Measurements from ENCODE around the gene IGSF21.

IGSF21 gene

DNA sequence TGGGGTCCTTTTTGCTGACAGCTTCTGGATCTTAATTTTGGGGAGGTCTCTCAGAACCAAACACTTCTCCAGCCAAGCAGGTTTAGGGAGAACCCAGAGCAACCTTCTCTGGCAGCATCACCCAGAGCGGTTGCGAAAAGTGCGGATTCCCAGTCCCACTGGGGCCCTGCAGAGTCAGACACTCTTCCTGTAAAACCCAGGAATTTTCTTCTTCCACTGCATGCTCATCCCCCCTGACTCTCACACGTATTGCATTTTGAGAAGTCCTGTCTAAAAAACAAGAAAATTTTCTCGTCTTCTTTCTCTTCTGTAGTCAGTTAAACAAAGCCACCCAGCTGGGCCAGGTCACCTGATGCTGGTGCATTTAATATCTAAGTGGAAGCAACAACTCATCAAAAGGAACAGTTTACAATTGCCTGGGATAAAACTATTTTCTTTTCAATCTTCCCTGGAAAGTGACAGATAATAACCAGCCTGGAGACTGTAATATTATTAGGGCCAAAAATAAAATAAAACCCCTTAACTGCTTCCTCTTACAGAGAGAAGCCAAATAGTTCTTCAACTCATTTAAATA lies 156.0 kb downstream of the IGSF21 start:
- no peaks in the 10 kb centered on the region for H3K27me3 ChIP-seq (ENCODE audit: control insufficient read depth, insufficient read depth, low read length)

DNA sequence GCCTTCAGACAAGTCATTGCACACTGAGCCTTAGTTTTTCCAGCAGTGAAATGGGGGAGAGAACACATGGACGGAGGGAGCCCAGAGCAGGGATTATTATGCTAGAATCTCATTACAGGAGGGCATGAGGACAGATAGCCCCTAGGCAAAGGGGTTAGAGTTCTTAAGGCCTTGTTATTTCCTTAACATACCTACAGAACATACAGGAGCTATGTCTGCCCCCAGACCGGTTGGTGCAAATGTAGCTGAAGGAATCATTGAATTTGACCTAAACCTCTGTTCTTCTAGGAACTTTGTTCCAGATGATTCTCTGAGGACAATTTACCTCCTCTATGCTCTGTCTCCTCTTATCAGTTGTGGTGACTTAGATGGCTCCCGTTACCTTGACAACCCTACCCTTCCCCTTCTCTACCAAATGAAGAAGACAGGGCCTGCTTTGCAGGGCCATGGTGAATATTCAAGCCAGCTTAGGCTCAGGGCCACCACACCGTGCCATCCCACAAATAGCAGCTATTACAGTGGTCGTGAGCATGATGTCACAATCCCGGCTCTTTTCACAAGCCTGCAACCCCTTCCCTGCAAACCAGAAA lies 156.9 kb downstream of the IGSF21 start:
- Histone ChIP-seq H3K9ac (ENCODE audit: low read depth, low read length) (no peak overlapping the region), H3K9me3 (replicated peaks; ENCODE audit: low read length) (peaks cover 10% of the 10 kb centered on the region), H3K27me3 (ENCODE audit: control insufficient read depth, insufficient read depth, low read length) (no peaks in the 10 kb centered on the region)

More for the DNA sequence above, 156.0 kb downstream of the IGSF21 start:
- Histone ChIP-seq H3K4me1 (ENCODE audit: control insufficient read depth, insufficient read depth, low read length) (no peaks in the 10 kb centered on the region), H3K36me3 (ENCODE audit: insufficient read depth, low read length) (no peaks in the 10 kb centered on the region), H3K9me3 (replicated peaks; ENCODE audit: low read length) (peaks cover 11% of the 10 kb centered on the region), H3K4me2 (ENCODE audit: low read length) (no peak overlapping the region), H3K4me3 (ENCODE audit: low read length) (no peak overlapping the region), H3K9ac (ENCODE audit: low read depth, low read length) (no peak overlapping the region)

DNA sequence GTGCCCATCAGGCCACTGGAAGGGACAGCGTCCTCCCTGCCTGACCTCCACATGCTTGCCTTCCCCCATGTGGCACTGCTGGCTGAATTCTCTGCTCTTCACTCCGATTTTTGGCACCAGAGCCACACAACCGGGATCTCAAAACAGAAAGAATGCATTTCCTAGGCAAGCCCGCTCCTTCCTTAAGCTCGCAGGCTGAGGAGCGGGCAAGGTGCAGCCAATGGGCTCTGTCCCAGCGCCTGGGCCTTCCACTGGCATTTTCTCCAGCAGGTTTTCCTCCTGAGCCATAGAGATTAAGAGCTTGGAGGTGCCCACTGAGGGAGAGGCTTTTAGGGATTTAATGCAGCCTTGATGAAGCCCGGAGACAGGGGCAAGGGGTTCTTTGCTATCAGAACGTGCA lies 158.0 kb downstream of the IGSF21 start:
- Histone ChIP-seq H3K9me3 (replicated peaks; ENCODE audit: low read length) (peaks cover 4% of the 10 kb centered on the region), H3K9ac (ENCODE audit: low read depth, low read length) (no peak overlapping the region), H3K4me2 (ENCODE audit: low read length) (no peak overlapping the region), H3K4me3 (ENCODE audit: low read length) (no peak overlapping the region), H3K27me3 (ENCODE audit: control insufficient read depth, insufficient read depth, low read length) (no peaks in the 10 kb centered on the region), H3K36me3 (ENCODE audit: insufficient read depth, low read length) (no peaks in the 10 kb centered on the region), H3K4me1 (ENCODE audit: control insufficient read depth, insufficient read depth, low read length) (no peaks in the 10 kb centered on the region)

More for the DNA sequence above, 156.9 kb downstream of the IGSF21 start:
- no peaks in the 10 kb centered on the region for H3K4me1 ChIP-seq (ENCODE audit: control insufficient read depth, insufficient read depth, low read length)
- H3K4me3 ChIP-seq (ENCODE audit: low read length): no peak overlapping the region
- H3K36me3 ChIP-seq (ENCODE audit: insufficient read depth, low read length): no peaks in the 10 kb centered on the region
- no peak overlapping the region for H3K4me2 ChIP-seq (ENCODE audit: low read length)

DNA sequence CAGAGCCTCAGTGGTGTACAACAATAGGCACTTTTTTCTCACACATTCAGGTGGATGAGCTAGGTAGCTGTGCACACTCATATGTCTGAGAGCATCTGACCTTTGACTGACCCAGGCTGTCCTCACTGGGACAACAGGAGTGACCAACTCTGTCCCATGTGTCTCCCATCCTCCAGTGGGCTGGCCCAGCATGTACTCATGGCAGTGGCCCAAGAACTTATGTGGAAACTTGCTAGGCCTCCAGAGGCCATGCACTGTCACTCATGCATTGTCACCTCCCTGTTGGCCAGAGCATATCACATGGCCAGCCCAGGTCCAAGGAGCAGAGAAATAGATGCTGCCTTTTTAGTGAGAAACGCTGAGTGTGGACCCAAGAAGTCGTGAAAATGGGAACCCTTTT lies 158.8 kb downstream of the IGSF21 start:
- no peak overlapping the region for H3K9ac ChIP-seq (ENCODE audit: low read depth, low read length)
- H3K9me3 ChIP-seq (replicated peaks; ENCODE audit: low read length): peaks cover 9% of the 10 kb centered on the region
- no peak overlapping the region for H3K4me3 ChIP-seq (ENCODE audit: low read length)
- no peak overlapping the region for H3K4me2 ChIP-seq (ENCODE audit: low read length)
- no peaks in the 10 kb centered on the region for H3K27me3 ChIP-seq (ENCODE audit: control insufficient read depth, insufficient read depth, low read length)
- no peaks in the 10 kb centered on the region for H3K4me1 ChIP-seq (ENCODE audit: control insufficient read depth, insufficient read depth, low read length)
- no peaks in the 10 kb centered on the region for H3K36me3 ChIP-seq (ENCODE audit: insufficient read depth, low read length)

DNA sequence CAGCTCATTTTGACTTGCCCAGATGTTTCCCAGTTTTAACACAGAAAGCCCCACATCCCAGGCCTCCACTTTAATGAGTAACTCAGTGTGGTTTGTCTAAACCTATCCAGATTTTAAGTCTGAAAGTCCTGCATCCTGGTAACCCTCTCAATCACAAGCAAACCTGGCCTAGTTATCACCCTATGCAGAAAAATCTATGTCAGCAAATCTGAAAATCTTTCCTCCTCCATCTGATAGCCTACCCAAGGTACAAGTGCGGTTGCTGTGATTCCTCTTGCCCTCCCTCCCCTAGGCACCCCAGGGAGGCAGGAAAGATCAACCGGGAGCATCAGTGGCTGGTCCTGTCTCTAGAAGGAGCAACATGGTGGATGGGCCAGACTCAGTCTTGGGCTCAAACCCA lies 163.7 kb downstream of the IGSF21 start:
- Histone ChIP-seq H3K4me3 (ENCODE audit: low read length) (no peak overlapping the region), H3K4me2 (ENCODE audit: low read length) (no peak overlapping the region), H3K4me1 (ENCODE audit: control insufficient read depth, insufficient read depth, low read length) (no peaks in the 10 kb centered on the region), H3K36me3 (ENCODE audit: insufficient read depth, low read length) (no peaks in the 10 kb centered on the region), H3K9me3 (replicated peaks; ENCODE audit: low read length) (peaks cover 10% of the 10 kb centered on the region), H3K9ac (ENCODE audit: low read depth, low read length) (no peak overlapping the region), H3K27me3 (ENCODE audit: control insufficient read depth, insufficient read depth, low read length) (no peaks in the 10 kb centered on the region)

DNA sequence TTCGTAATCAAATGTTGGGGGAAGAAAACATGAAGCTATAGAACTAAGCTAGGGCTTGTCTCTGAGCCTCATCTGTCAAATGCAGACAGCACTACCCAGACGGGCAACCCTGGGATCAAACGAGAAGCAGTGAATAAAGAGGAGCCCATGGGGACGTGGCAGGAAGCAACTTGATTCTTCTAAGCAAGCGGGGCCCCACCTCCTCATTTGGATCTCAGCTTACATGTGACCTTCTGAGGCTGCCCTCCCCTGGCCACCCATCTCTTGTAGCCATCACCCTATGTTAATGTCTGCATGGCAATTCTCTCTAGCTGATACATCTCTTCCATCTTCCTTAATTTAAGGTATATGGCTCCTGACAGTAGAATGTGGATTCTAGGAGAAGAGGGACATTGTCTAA lies 171.3 kb downstream of the IGSF21 start:
- no peaks in the 10 kb centered on the region for H3K36me3 ChIP-seq (ENCODE audit: insufficient read depth, low read length)
- H3K9ac ChIP-seq (ENCODE audit: low read depth, low read length): no peak overlapping the region
- H3K4me3 ChIP-seq (ENCODE audit: low read length): no peak overlapping the region
- no peak overlapping the region for H3K4me2 ChIP-seq (ENCODE audit: low read length)
- no peaks in the 10 kb centered on the region for H3K27me3 ChIP-seq (ENCODE audit: control insufficient read depth, insufficient read depth, low read length)
- no peaks in the 10 kb centered on the region for H3K4me1 ChIP-seq (ENCODE audit: control insufficient read depth, insufficient read depth, low read length)
- no peaks in the 10 kb centered on the region for H3K9me3 ChIP-seq (replicated peaks; ENCODE audit: low read length)

DNA sequence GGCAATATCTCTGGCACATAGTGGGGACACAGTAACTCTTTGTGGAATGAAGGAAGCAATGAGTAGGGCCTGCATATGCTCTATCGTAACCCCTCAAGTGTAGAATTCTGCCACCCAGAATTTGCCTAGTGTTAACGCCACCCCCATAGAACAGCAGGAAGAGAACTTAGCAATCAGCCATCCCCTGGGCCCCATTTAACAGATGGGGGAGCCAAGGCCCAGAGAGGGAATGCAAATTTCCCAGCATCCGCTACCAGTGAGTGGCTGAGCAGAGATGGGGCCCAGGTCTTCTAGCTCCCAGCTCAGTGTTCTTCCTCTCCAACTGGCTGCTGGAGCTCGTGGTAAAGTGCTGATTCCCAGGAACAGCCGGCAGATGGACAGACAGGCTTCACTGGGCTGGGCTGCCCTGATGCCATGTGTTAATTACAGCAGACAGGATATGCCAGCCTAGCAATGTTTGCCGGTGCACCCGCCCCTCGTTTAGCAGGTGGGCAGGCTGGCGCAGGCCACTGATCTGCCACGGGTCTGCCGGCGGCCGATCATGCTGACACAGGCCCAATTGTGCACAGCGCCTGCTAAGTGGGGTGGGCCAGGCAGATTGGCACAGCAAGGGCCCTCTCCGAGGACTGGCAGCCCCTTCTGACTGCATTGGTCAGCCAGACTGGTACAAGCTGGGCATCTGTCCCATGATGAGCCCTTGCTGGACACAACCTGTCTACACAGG lies 171.9 kb downstream of the IGSF21 start:
- H3K4me1 ChIP-seq (ENCODE audit: control insufficient read depth, insufficient read depth, low read length): no peaks in the 10 kb centered on the region
- H3K4me2 ChIP-seq (ENCODE audit: low read length): no peak overlapping the region
- no peaks in the 10 kb centered on the region for H3K27me3 ChIP-seq (ENCODE audit: control insufficient read depth, insufficient read depth, low read length)
- no peaks in the 10 kb centered on the region for H3K9me3 ChIP-seq (replicated peaks; ENCODE audit: low read length)
- H3K4me3 ChIP-seq (ENCODE audit: low read length): no peak overlapping the region
- no peaks in the 10 kb centered on the region for H3K36me3 ChIP-seq (ENCODE audit: insufficient read depth, low read length)
- no peak overlapping the region for H3K9ac ChIP-seq (ENCODE audit: low read depth, low read length)

DNA sequence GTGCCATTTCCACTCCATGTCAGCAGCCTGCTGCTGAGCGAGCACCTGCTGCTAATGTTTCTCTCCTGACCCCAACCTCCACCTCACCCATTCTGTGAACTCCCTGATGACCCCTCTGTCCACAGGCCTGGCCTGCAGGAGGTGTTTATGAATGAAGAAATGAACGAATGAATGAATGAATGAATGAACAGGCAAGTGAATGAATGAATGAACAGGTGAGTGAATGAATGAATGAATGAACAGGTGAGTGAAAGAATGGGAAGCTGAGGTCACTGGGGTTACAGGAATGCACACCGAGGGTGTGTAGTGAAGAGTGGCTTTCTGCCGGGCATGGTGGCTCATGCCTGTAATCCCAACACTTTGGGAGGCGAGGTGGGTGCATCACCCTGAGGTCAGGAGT lies 173.4 kb downstream of the IGSF21 start:
- Histone ChIP-seq H3K4me2 (ENCODE audit: low read length) (no peak overlapping the region), H3K4me3 (ENCODE audit: low read length) (no peak overlapping the region), H3K9me3 (replicated peaks; ENCODE audit: low read length) (no peaks in the 10 kb centered on the region), H3K9ac (ENCODE audit: low read depth, low read length) (no peak overlapping the region), H3K36me3 (ENCODE audit: insufficient read depth, low read length) (no peaks in the 10 kb centered on the region), H3K4me1 (ENCODE audit: control insufficient read depth, insufficient read depth, low read length) (no peaks in the 10 kb centered on the region), H3K27me3 (ENCODE audit: control insufficient read depth, insufficient read depth, low read length) (no peaks in the 10 kb centered on the region)

DNA sequence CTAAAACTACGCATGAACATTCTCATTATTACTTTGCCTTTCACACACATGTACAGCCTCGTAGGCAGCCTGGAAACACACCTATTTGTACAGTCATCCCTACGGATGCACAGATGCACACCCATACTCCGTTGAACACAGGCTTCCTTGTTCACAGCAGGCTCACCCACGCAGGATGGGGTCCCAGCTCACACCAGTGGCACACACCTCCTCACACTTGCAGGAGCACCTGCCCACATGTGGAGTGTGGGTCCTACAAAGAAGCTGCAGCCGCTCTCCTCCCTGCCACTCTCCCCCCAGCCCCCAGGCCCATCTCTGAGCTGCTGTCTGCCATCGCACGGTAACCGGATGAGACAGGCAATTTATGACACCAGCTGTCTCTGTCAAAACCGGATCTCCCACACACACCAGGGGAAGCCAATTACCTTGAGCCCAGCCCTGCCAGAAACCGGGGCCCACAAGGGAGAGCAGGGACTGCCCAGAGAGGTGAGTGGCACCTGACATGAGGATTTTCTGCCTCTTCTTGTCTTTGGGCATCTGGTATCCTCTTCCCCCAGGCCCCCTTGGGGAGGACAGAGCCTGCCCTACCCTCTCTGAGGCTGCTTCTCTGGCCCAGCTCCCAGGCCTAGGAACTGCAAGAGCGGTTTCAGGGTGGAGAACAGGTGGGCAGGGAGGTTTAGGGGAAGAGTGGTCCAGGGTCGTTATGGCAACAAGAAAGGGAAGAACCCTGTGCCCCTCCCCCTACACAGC lies 175.4 kb downstream of the IGSF21 start:
- Histone ChIP-seq H3K4me1 (ENCODE audit: control insufficient read depth, insufficient read depth, low read length) (no peaks in the 10 kb centered on the region), H3K27me3 (ENCODE audit: control insufficient read depth, insufficient read depth, low read length) (no peaks in the 10 kb centered on the region), H3K9ac (ENCODE audit: low read depth, low read length) (no peak overlapping the region), H3K9me3 (replicated peaks; ENCODE audit: low read length) (no peaks in the 10 kb centered on the region), H3K4me2 (ENCODE audit: low read length) (no peak overlapping the region), H3K4me3 (ENCODE audit: low read length) (no peak overlapping the region), H3K36me3 (ENCODE audit: insufficient read depth, low read length) (no peaks in the 10 kb centered on the region)

DNA sequence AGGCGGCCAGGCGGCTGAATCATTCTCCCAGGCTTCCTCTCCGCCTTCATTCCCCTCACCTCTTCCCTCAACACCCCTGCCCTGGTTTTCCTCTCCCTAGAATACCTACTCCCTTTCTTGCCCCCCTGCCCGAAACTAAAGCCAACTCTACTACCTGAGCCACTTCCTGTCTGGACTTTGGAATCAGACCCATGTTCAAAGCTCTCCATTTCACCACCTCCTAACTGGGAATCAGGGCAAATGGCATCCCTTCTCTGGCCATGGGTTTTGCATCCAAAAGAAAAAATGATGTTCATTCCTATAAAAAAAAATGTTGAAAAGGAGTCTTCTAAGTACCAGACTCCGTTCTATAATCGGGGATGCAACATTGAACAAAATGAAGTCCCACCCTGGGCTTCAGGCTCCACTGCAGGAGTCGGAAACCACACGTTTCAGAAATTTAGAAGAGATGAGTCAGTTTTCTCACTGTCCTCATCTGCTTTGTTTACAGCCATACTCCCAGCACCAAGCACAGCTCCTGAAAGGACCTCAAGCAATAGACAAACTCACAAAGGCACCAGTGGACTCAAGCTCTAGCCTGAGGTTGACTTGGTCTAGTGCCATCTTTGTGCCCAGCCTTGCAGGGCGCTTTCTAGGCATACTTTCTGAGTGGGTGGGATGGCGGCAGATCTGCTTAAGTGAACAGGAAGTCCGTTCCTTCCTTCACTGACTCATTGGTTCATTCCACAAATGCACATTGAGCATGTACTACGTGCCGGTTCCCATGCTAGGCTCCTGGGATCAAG lies 176.2 kb downstream of the IGSF21 start:
- no peaks in the 10 kb centered on the region for H3K27me3 ChIP-seq (ENCODE audit: control insufficient read depth, insufficient read depth, low read length)
- no peak overlapping the region for H3K4me2 ChIP-seq (ENCODE audit: low read length)
- no peaks in the 10 kb centered on the region for H3K9me3 ChIP-seq (replicated peaks; ENCODE audit: low read length)
- no peaks in the 10 kb centered on the region for H3K36me3 ChIP-seq (ENCODE audit: insufficient read depth, low read length)
- H3K4me3 ChIP-seq (ENCODE audit: low read length): no peak overlapping the region
- H3K4me1 ChIP-seq (ENCODE audit: control insufficient read depth, insufficient read depth, low read length): no peaks in the 10 kb centered on the region
- H3K9ac ChIP-seq (ENCODE audit: low read depth, low read length): no peak overlapping the region

Data from skeletal muscle satellite cell (primary cell).